Astrocyte (in vitro differentiated cells and primary cell): Measurements from ENCODE around the gene ADGRE1.

Experiments
- CTCF ChIP-seq: IDR thresholded peaks from 2 replicates; pipeline ENCODE4 v1.5.1; 2011; ENCODE audit warnings: low read depth, mild to moderate bottlenecking, inconsistent platforms, low read length, moderate library complexity; ENCODE audit not compliant: insufficient read depth
- EZH2 ChIP-seq: IDR thresholded peaks from 2 replicates; pipeline ENCODE4 v1.6.1; 2012; ENCODE audit warnings: mild to moderate bottlenecking, low read length, inconsistent platforms; ENCODE audit not compliant: insufficient read depth

- no peak for TF ChIP-seq CTCF
- no peak for TF ChIP-seq EZH2
Observed at GRCh38 chr19:6963244-6963852, 76.0 kb downstream of the ADGRE1 start.
